Osteoblast (primary cell): Measurements from ENCODE around the gene AOPEP. TPM values are rescaled to one million over a fixed set of nuclear protein-coding genes. Genes with fewer than 3 reads are reported as not detected.

ENCODE experiments used
- DNase-seq: peaks from one replicate; pipeline ENCODE4 v3.0.0; 2011; ENCODE audit warnings: low spot score, mixed read lengths; ENCODE audit not compliant: insufficient read length; ENCODE audit errors: missing footprints
- H2AFZ ChIP-seq: 2 replicates; pipeline ENCODE4 v1.6.0; 2011; ENCODE audit warnings: mild to moderate bottlenecking, low read length
- H3K27ac ChIP-seq: 2 replicates; pipeline ENCODE4 v1.5.1; 2011; ENCODE audit warnings: mild to moderate bottlenecking, low read depth, low read length, moderate library complexity
- H3K27me3 ChIP-seq: 2 replicates; pipeline ENCODE4 v1.6.0; 2012; ENCODE audit warnings: mild to moderate bottlenecking, control low read depth, inconsistent platforms, low read length, moderate library complexity; ENCODE audit not compliant: insufficient read depth
- H3K36me3 ChIP-seq: 2 replicates; pipeline ENCODE4 v1.5.1; 2011; ENCODE audit warnings: mild to moderate bottlenecking, low read length, control low read depth, moderate library complexity; ENCODE audit not compliant: insufficient read depth
- H3K4me1 ChIP-seq: 2 replicates; pipeline ENCODE4 v1.5.1; 2011; ENCODE audit warnings: mild to moderate bottlenecking, low read length, control low read depth, moderate library complexity; ENCODE audit not compliant: insufficient read depth
- H3K4me2 ChIP-seq: 2 replicates; pipeline ENCODE4 v1.6.0; 2011; ENCODE audit warnings: mild to moderate bottlenecking, low read length; ENCODE audit not compliant: insufficient read depth
- H3K4me3 ChIP-seq: fragments of 200-600 bp; sonication (generic); 3 replicates; pipeline ENCODE4 v1.5.1; 2012; ENCODE audit warnings: mild to moderate bottlenecking, low read length, inconsistent platforms; ENCODE audit not compliant: insufficient read depth
- H3K79me2 ChIP-seq: 2 replicates; pipeline ENCODE4 v1.6.0; 2012; ENCODE audit warnings: mild to moderate bottlenecking, low read length, control low read depth, inconsistent platforms; ENCODE audit not compliant: insufficient read depth
- H3K9me3 ChIP-seq: 2 replicates; pipeline ENCODE4 v1.5.1; 2011; ENCODE audit warnings: low read depth, low read length, control low read depth
- H4K20me1 ChIP-seq: 2 replicates; pipeline ENCODE4 v1.6.0; 2012; ENCODE audit warnings: mild to moderate bottlenecking, low read length, control low read depth; ENCODE audit not compliant: insufficient read depth
- total RNA-seq: library from RNA; depleted of rRNA; stranded (reverse); fragments of >200 nt; gene quantifications from 2 replicates; pipeline ENCODE4 v1.2.3, GENCODE V29; 2012
- TF ChIP-seq, protein P1 (sequence below): IDR thresholded peaks from 2 replicates; pipeline ENCODE4 v1.5.1; 2011; ENCODE audit warnings: mild to moderate bottlenecking, low read depth, low read length, moderate library complexity; ENCODE audit errors: extremely low read depth

The AOPEP gene
- total RNA-seq, 1 donor: 131 TPM

DNA sequence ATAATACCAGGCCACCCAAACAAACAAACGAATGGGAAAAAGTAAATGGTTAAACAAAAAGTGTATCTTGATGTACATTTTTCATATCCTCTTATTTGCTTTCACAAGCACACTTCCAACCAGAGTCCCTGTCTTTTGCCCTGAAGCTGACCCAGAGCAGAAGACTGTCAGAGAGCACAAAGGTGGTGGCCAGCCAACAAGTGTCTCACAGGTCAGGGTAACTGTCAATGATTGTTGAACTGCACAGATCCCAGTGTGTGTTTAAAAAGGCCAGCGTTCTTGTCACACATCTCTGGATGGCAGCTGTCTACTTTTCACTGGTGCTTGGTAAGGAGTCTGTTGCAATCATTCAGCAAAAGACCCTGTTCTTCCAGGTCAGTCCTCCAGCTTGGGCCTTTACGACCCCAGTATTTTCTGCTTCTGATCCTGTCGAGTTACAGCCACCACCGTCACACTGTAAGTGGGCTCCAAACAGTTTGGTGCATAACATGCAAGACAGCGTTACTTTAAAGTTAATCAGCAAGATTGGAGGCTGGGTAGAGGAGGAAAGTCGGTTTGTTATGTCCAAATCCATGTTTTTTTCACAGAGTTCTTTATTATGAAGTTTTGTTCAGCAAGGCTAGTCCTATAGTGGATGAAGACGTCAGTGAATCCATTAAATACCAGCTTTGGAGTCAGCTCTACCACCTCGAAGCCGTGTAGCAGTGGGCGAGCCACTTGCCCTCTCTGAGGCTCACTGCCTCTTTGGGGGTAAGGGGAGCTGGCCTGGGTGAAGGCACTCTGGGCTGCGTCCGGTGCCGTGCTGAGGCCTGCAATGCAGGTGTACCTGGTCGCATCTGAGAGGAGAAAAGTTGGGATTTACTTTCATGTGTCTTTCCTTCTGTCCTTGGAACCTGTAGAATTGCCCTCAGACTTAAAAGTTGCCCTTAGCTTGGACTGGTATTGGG lies 265.7 kb downstream of the AOPEP start:
- Histone ChIP-seq H3K36me3 (no peaks in the 10 kb centered on the region), H3K79me2 (no peaks in the 10 kb centered on the region), H3K27ac (no peak overlapping the region), H3K9me3 (no peaks in the 10 kb centered on the region), H3K4me1 (peaks cover 10% of the 10 kb centered on the region), H3K27me3 (no peaks in the 10 kb centered on the region), H3K4me3 (no peak overlapping the region), H3K4me2 (no peak overlapping the region), H2AFZ (no peak overlapping the region), H4K20me1 (no peaks in the 10 kb centered on the region)
- no peak for DNase-seq
- TF ChIP-seq, protein P1, sequence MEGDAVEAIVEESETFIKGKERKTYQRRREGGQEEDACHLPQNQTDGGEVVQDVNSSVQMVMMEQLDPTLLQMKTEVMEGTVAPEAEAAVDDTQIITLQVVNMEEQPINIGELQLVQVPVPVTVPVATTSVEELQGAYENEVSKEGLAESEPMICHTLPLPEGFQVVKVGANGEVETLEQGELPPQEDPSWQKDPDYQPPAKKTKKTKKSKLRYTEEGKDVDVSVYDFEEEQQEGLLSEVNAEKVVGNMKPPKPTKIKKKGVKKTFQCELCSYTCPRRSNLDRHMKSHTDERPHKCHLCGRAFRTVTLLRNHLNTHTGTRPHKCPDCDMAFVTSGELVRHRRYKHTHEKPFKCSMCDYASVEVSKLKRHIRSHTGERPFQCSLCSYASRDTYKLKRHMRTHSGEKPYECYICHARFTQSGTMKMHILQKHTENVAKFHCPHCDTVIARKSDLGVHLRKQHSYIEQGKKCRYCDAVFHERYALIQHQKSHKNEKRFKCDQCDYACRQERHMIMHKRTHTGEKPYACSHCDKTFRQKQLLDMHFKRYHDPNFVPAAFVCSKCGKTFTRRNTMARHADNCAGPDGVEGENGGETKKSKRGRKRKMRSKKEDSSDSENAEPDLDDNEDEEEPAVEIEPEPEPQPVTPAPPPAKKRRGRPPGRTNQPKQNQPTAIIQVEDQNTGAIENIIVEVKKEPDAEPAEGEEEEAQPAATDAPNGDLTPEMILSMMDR: no peak

DNA sequence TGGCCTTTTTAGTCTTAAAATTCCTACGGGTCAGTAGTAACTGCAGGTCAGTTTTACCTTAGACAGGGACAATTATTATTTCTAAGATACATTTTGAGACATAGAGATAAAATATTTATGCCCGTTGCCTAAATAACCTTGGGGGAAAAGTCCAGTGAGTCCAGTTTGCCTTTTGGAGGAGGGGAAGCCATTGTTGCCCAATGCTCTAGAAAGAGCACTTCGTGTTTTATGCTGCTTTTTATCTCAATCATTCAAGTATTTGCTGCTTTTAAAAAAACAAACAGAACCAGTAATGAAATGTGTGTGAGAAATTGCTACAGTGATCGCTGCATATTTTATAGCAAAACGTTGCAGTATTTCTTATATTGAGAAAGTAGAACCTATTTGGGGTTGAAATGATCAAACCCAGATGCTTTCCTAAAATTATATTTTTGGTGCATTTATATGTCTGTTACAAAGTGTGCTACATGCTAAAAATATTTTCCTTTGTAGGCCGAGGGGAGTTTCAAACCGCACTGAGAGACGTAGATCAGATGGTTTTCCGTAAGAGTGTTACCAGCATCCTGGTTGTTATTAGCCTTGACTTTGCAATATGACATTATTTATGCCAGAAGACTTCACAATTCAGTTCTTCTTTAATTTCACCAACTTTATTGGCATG lies 266.8 kb downstream of the AOPEP start:
- no peak overlapping the region for H3K4me2 ChIP-seq
- no peaks in the 10 kb centered on the region for H4K20me1 ChIP-seq
- no peak overlapping the region for H3K4me3 ChIP-seq
- no peaks in the 10 kb centered on the region for H3K27me3 ChIP-seq
- H3K27ac ChIP-seq: no peak overlapping the region
- H3K36me3 ChIP-seq: no peaks in the 10 kb centered on the region
- no peaks in the 10 kb centered on the region for H3K79me2 ChIP-seq
- H2AFZ ChIP-seq: no peak overlapping the region
- H3K4me1 ChIP-seq: peaks cover 10% of the 10 kb centered on the region
- TF ChIP-seq, protein P1: no peak
- no peaks in the 10 kb centered on the region for H3K9me3 ChIP-seq
- DNase-seq: no peak

DNA sequence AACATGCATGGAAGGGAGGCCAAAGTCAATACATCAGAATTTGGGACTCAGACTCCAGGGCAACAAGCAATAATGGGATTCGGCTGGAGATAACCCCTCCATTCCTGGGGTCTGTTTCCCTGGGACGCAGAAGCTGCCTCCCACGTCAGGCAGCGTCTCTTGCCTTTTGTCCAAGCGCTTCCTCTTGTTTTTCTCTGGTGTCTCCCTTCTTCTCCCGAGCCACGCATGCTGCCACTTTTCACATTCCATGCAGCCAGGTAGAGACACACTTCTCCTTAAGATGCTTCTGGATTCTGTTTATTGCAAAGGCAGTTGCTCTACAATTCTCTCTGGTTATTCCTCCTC lies 267.3 kb downstream of the AOPEP start:
- Histone ChIP-seq H4K20me1 (no peaks in the 10 kb centered on the region), H2AFZ (no peak overlapping the region), H3K4me3 (no peak overlapping the region), H3K27ac (no peak overlapping the region), H3K4me1 (peaks cover 10% of the 10 kb centered on the region), H3K27me3 (no peaks in the 10 kb centered on the region), H3K79me2 (no peaks in the 10 kb centered on the region), H3K9me3 (no peaks in the 10 kb centered on the region), H3K36me3 (no peaks in the 10 kb centered on the region), H3K4me2 (no peak overlapping the region)
- no peak for DNase-seq
- TF ChIP-seq, protein P1: no peak

DNA sequence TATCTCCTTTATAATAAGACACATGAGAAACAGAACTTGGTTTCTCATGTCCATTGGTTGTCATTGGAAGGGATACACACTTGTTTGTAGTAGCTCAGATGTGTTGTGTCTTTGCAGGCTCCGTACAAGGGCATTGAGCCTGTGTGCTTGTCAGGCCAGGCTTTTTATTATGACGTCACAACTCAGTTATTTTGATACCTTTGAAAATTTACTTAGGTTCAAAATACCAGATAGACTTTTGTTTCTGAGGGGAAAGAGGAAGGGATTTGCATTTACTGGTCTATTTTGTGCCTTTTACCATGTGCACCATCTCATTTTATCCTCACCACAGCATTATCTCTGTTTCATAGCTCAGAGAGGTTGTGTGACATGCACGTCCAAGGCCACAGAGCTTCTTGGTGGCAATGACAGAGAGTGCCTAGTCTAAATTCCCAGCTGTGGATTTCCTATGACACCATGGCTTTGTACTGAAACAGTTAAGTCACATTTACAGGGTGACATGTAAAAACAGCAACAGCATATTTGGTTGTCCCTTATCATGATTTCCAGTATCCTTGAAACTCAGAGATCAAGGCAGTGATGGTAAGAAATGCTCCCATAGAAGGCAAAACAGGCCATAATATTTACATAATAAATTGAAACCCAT lies 268.7 kb downstream of the AOPEP start:
- H3K27me3 ChIP-seq: no peaks in the 10 kb centered on the region

More for the DNA sequence above, 268.7 kb downstream of the AOPEP start:
- no peaks in the 10 kb centered on the region for H3K36me3 ChIP-seq
- peaks cover 10% of the 10 kb centered on the region for H3K4me1 ChIP-seq
- no peaks in the 10 kb centered on the region for H3K79me2 ChIP-seq
- H4K20me1 ChIP-seq: no peaks in the 10 kb centered on the region
- no peak overlapping the region for H3K4me3 ChIP-seq
- no peak for DNase-seq
- no peak overlapping the region for H3K4me2 ChIP-seq
- H3K27ac ChIP-seq: no peak overlapping the region
- H3K9me3 ChIP-seq: no peaks in the 10 kb centered on the region
- TF ChIP-seq, protein P1: no peak
- no peak overlapping the region for H2AFZ ChIP-seq
